K562 (cell line): ENCODE results near the gene FBL. TPM values are rescaled to one million over a fixed set of nuclear protein-coding genes. Genes with fewer than 3 reads are reported as not detected.

Experiments used
- BCOR ChIP-seq: fragments of 450-650 bp; IDR thresholded peaks from 2 replicates; pipeline ENCODE4 v1.6.1; 2016
- ETV5 ChIP-seq: sonication (generic); formaldehyde crosslinking; IDR thresholded peaks from 2 replicates; pipeline ENCODE4 v1.4.0; 2020; ENCODE audit warnings: low read depth, mild to moderate bottlenecking, missing genetic modification reagents
- FOXJ2 ChIP-seq: fragments of 200-800 bp; sonication (Bioruptor generic); IDR thresholded peaks from 2 replicates; pipeline ENCODE4 v1.6.1; 2016; ENCODE audit warnings: missing genetic modification characterization, missing compliant biosample characterization
- FOXK1 ChIP-seq: sonication (generic); formaldehyde crosslinking; IDR thresholded peaks from 2 replicates; pipeline ENCODE4 v1.8.0; 2022; ENCODE audit warnings: missing genetic modification reagents, mild to moderate bottlenecking, borderline replicate concordance
- HDAC1 ChIP-seq, 2 experiments: fragments of 450-650 bp; IDR thresholded peaks; 2 replicates each; pipeline ENCODE4 v1.6.1; 2016 to 2017; ENCODE audit warnings: inconsistent platforms in 1 of 2, mild to moderate bottlenecking in 1 of 2, moderate library complexity in 1 of 2
- MAZ ChIP-seq, 2 experiments: fragments of 450-650 bp in 1 of 2; sonication (generic) in 1 of 2; formaldehyde crosslinking; IDR thresholded peaks in 1 of 2; conservative IDR thresholded peaks in 1 of 2; 2 replicates each; pipeline versions ENCODE4 v1.4.0 to v1.5.0; 2020; ENCODE audit warnings: mild to moderate bottlenecking in 1 of 2, missing genetic modification reagents in 1 of 2
- RB1 ChIP-seq: fragments of 450-650 bp; IDR thresholded peaks from 2 replicates; pipeline ENCODE4 v1.6.1; 2017; ENCODE audit warnings: low read depth, mild to moderate bottlenecking
- SMARCE1 ChIP-seq: fragments of 450-650 bp; IDR thresholded peaks from 2 replicates; pipeline ENCODE4 v1.7.1; 2016; ENCODE audit warnings: mild to moderate bottlenecking
- TAF1 ChIP-seq: IDR thresholded peaks from 2 replicates; pipeline ENCODE4 v1.6.1; 2011; ENCODE audit warnings: mild to moderate bottlenecking, low read length, moderate library complexity; ENCODE audit not compliant: insufficient read depth, control insufficient read depth, severe bottlenecking; ENCODE audit errors: extremely low read depth
- U2AF2 ChIP-seq: fragments of 200-400 bp; formaldehyde crosslinking; optimal IDR thresholded peaks from 2 replicates; pipeline ENCODE3; 2017; ENCODE audit warnings: low read depth, mild to moderate bottlenecking, low read length
- polyA plus RNA-seq, 8 experiments: library from polyadenylated mRNA; depleted of rRNA in 4 of 8; stranded (reverse) in 5 of 8; unstranded in 3 of 8; fragments of >200 nt; fragmentation: Nextera tagmentation in 2 of 8; fragmentation: Illumina TruSeq in 1 of 8; extraction: Ambion mirVana in 2 of 8; extraction: Trizol in 1 of 8; gene quantifications; 2 replicates each; pipeline versions ENCODE4 v1.2.1 to v1.2.3, GENCODE V29; 2011 to 2014; ENCODE audit warnings: inconsistent platforms in 1 of 8, missing spikeins in 1 of 8
- total RNA-seq, 7 experiments: library from RNA; depleted of rRNA in 6 of 7; stranded (reverse); fragments of >200 nt in 6 of 7; fragmentation: Illumina TruSeq in 2 of 7; extraction: Trizol in 2 of 7; gene quantifications; 2 replicates each; pipeline versions ENCODE4 v1.2.1 to v1.2.3, GENCODE V29; 2011 to 2021; ENCODE audit warnings: low replicate concordance in 1 of 7
- TF ChIP-seq, protein P1 (sequence below): IDR thresholded peaks from 2 replicates; pipeline ENCODE4 v1.6.1; 2011; ENCODE audit warnings: borderline replicate concordance, low read depth, mild to moderate bottlenecking, moderate library complexity, low read length; ENCODE audit not compliant: insufficient read depth, poor library complexity, severe bottlenecking
- TF ChIP-seq, protein P2 (sequence below): sonication (generic); formaldehyde crosslinking; IDR thresholded peaks from 2 replicates; pipeline ENCODE4 v1.8.0; 2022; ENCODE audit warnings: missing genetic modification reagents, mild to moderate bottlenecking, moderate library complexity, borderline replicate concordance

FBL gene
- total and polyA plus RNA-seq, 9 of the 15 experiments (the other 6 are each of a cell fraction or from before 2014, with no cell fraction given) = 201 to 1,696 (median 696) TPM

DNA sequence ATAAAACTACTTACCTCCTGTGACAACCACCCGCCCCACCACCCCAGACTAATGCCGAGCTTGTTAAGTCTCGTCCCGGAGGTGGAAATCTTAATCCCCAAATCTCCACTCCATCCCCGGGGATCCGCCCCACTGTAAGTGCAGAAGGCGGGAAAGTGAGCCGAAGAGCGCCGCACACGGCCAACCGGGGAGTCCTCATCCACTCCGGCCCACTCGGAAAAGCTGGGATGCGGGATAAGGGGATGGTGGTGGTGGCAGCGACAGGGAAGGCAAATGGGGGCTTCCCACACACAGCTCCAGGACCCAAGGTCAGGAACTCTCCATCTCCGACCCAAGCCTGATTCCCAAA, 621 bp downstream of the FBL start (continued):
- TF ChIP-seq, protein P1, sequence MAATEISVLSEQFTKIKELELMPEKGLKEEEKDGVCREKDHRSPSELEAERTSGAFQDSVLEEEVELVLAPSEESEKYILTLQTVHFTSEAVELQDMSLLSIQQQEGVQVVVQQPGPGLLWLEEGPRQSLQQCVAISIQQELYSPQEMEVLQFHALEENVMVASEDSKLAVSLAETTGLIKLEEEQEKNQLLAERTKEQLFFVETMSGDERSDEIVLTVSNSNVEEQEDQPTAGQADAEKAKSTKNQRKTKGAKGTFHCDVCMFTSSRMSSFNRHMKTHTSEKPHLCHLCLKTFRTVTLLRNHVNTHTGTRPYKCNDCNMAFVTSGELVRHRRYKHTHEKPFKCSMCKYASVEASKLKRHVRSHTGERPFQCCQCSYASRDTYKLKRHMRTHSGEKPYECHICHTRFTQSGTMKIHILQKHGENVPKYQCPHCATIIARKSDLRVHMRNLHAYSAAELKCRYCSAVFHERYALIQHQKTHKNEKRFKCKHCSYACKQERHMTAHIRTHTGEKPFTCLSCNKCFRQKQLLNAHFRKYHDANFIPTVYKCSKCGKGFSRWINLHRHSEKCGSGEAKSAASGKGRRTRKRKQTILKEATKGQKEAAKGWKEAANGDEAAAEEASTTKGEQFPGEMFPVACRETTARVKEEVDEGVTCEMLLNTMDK = peak; percentile 74
- TF ChIP-seq TAF1 (peak; percentile 46), SMARCE1 (0 out of 2 replicates have a peak, but pooled peaks have one; percentile 45), HDAC1 (IDR thresholded peaks at IDR 0.05) (peak in 1 of 2 experiments; percentile 20; a peak in 2 of 4 replicates), FOXK1 (CRISPR knock-in tag) (0 out of 2 replicates have a peak, but pooled peaks have one; percentile 20), ETV5 (0 out of 2 replicates have a peak, but pooled peaks have one; percentile 29), RB1 (peak; percentile 97), FOXJ2 (tag) (no peak), U2AF2 (no peak), BCOR (0 out of 2 replicates have a peak, but pooled peaks have one; percentile 2), MAZ (CRISPR knock-in tag; conservative IDR thresholded peaks at IDR 0.05 in 1 of 2, IDR thresholded peaks at IDR 0.05 in 1 of 2) (0 out of 4 replicates have a peak, but pooled peaks of 1 of the 2 experiments have one; percentile 23)
- TF ChIP-seq, protein P2, sequence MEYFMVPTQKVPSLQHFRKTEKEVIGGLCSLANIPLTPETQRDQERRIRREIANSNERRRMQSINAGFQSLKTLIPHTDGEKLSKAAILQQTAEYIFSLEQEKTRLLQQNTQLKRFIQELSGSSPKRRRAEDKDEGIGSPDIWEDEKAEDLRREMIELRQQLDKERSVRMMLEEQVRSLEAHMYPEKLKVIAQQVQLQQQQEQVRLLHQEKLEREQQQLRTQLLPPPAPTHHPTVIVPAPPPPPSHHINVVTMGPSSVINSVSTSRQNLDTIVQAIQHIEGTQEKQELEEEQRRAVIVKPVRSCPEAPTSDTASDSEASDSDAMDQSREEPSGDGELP (CRISPR knock-in tag) = peak; percentile 31; the same call in 1 of the 2 replicates
